ENCODE results near the gene CALHM6.

Gene CALHM6

DNA sequence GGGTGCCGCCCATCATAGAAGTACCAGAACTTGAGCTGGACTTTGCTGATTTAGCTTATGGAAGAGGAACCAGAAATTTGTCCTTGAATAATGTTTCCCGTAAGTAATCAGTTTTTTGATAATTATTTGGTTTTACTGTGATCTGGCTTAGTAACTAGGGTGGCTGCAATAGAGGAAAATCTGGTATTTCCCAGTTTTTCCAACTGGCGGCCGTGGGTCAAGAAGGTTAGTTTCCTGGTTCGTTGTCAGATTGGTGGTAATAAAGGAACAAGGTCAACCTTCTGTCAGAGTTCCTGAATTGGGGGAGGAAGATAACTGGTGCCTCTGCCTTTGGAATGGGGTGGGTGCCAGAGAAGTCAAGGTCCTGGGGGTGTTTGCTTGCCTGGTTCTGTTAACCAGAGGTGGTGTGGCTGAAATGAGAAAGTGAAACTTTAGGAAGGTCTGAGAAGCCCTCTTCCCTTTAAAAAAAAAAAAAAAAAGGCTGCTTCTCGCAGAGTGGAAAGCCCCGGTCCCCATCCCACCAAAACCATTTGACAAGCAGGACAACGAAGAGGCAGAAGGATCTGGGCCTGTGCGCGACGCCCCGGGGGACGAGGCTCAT is at the start of gene CALHM6:
Gene CALHM6 (plus strand): TSS at position 45 of the 601 bp plus-strand sequence. CDS start 555 bp downstream, at position 600.
- no peak for DNase-seq

DNA sequence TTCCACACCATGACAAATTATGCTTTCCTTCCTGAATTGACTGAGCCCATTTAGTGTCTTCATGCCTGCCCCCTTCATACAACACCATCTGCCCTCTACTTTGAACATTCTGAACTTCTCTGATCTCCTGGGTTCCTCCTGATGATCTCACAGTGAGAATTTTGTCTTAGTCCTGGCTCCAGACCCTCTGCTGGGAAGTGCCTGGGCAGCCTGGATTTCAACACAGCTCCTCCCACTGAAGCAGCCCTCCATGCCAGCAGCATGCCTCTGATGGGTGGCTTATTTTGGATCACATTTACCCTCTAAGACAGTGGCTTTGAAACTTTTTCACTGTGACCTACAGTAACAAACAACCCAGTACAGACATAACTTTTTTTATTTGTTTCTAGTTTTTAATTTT is 48.9 kb upstream of the CALHM6 start:
- no peak for DNase-seq

DNA sequence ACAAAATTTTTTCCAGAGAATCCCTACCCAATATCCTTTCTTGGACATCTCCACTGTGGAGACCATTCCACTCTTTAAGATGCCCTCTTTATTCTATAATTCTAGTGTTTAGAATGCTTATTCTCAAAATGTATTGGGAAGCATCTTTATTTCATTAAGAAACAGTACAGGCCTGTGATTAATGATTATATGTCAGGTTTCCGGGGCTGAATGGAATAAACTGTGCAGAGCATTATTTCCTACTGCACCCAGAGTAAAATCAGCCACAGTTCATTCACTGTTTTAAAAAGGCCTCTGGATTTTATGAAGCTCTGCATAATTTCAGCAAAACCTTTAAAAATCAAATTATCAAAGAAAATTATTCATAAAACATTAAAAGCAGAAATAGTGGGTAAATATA is 47.8 kb upstream of the CALHM6 start:
- no peak for DNase-seq

DNA sequence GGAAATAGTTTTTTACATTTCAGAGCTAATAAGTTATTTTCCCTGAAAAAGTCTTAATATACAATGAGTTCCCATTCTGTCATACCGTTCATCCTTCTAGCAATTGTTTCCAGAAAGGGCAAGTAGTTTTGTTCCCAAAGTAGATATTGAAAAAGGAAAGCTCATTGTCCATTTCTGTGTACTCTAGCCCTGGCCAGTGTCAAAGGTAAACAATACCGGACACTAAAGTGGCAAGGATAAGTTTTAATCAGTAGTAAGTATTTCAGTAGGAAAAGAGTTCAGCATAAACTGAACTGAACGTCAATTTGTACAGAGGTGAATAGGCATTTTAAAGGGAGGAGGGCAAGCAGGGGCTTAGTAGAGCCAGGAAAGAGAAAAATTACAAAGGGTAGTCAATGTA is 43.5 kb upstream of the CALHM6 start:
- DNase-seq, result no peak

DNA sequence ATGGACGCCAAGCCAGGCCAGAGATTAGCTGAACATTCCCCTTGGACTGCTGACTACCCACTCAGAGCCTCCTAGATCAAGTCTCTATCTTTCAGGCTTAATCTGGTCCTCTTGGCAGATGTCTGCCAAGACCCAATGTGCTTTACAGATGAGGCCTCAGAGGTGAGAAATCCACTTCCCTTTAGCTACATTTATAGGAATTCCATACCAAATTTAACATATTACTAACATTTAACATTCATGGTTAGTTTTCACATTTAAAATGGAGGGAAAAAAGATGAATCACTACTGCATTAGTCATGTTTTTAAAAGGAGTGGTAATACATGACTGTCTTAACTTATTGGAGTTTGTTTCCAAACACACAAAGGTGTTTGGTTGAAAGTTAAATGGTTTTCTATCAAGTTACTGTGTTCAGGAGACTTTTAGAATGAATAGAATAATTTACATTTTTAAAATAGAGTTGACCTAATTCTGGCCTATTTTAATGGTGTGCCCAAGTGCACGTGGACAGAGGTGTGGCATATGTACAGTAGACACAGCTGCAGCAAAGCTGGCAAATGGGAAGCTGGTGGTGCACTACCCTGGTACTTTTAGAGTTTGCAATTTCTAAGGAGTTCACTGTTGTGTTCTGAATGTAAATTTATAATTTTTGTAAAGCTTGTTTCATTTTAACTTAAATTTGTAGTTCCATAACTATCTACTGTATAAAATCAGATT is 41.9 kb upstream of the CALHM6 start:
- DNase-seq, result no peak

DNA sequence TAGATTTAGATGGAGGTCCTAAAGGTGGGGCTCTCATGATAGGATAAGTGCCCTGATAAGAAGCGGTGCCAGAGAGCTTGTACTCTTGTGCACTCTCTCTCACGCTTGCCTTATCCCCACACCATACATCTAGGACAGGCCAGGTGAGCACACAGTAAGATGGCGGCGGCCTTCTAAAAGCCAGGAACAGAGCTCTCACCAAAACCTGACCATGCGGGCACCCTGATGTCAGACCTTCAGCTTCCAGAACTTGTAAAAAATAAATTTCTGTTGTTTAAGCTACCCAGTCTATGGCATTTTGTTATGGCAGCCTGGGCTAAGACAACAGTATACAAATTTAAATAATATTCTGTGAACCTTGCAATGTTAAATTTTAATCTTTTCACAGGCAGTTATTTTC is 40.8 kb upstream of the CALHM6 start:
- no peak for DNase-seq

DNA sequence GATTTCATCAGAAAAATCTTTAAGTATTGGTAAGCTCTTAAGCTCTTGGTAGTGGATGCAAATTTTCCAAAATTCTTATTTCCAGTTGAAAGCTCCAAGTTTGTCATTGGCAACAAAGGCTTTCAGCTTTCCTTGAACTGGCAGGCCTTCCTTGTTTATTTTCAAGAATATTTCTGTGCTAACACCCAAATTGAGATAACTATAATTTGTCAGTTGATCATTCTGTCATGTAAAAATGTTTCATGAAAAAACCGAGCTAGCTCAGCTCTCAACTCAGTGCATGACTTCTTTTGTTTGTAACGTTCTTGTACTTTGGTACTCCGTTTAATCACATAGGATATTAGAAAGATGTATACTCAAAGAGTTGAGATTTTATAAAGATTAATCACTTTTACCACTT is 38.9 kb upstream of the CALHM6 start:
- DNase-seq, result no peak

DNA sequence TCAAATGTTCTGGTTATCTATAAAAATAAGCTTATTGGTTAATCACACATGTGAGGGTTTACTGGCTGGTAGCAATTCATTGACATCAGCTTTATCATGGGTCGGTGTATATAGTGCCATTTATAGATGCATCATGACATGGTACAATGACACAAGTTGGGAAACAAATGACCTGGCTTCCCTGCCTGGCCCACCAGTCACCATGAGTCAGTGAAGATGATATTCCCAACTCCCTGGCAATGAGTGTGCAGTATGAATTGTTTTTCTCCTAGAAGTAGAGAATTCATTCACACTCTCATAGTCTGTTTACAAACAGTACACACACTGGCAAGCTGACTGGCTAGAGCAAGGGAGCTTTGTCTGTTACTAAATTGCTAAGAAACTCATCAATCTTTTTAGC is 37.2 kb upstream of the CALHM6 start:
- DNase-seq, result no peak

DNA sequence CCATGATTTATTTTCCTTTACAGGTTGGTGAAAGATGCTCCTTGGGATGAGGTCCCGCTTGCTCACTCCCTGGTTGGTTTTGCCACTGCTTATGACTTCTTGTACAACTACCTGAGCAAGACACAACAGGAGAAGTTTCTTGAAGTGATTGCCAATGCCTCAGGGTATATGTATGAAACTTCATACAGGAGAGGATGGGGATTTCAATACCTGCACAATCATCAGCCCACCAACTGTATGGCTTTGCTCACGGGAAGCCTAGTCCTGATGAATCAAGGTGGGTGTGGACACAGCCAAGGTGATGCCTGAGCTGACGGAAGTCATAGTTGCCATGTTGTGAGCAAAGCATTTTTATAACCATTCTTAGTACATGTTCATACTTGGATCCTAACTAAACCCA is 34.6 kb upstream of the CALHM6 start:
- no peak for DNase-seq

DNA sequence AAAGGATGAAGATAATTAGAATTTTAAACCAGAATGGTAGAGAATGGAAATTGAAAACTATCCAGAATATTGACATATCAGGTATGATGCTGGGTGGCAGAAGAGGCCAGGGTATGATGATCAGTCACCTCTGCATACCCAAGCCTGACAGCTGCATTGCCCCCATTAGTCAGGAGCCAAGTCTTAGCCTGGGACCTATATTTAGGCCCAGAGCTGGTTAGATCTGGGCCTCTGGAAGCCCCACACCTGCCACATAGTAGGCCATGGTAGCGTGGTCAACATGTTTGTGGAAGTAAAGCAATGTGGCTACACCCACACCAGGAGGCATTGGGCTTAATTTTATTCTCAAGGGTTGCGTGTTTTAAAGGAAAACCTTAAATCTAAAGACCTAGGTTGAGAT is 32.1 kb upstream of the CALHM6 start:
- DNase-seq, result no peak

DNA sequence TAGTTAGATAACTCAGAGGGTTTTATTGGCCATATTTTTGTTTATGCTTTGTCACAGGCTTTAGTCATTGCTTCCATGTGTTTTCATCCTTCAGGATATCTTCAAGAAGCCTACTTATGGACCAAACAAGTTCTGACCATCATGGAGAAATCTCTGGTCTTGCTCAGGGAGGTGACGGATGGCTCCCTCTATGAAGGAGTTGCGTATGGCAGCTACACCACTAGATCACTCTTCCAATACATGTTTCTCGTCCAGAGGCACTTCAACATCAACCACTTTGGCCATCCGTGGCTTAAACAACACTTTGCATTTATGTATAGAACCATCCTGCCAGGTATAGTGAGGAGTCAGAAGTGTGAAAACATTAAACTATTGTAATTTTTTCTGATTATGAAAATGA is 30.3 kb upstream of the CALHM6 start:
- DNase-seq, result no peak

DNA sequence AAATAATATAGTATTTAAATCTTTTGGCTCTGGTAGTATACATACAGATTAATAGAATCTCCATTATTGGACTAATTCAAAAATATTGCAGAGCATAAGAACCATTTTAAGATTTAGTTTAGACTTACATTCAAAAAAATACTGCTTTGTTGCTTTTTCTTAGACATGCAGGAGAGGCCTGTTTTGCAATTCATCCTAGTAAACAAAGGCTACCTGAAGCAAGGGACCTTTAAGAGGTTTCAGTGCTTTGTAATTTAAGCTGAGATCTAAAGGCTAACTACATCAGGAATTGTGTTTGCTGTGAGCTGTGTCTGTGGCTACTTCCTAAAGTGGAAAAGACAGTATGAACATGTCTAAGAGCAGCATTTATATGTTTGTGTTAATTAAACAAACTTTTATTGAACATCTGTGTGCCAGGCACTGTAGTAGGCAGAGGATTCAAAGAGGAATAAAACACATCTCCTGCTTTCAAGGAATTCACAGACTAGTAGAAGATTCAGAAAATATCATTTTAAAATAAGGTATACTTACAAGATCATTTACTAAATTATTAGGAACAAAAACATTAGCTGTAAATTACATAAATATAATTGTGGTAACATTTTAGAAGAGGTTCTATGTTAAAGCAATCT is 29.1 kb upstream of the CALHM6 start:
- no peak for DNase-seq

DNA sequence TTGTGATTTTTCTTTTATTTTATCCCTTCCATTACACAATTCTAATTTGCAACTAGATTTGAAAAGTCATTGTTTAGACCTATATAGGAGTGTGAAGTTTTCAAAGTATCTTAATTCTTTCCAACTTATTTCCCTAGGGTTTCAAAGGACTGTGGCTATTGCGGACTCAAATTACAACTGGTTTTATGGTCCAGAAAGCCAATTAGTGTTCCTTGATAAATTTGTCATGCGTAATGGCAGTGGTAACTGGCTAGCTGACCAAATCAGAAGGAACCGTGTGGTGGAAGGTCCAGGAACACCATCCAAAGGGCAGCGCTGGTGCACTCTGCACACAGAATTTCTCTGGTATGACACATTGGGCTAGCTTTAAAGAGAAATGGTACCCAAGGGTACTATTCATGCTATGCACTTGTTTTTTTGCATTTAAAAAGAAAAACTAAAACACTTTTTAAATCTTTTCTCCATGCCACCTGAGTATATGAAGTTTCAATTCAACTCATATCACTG is 27.9 kb upstream of the CALHM6 start:
- no peak for DNase-seq

DNA sequence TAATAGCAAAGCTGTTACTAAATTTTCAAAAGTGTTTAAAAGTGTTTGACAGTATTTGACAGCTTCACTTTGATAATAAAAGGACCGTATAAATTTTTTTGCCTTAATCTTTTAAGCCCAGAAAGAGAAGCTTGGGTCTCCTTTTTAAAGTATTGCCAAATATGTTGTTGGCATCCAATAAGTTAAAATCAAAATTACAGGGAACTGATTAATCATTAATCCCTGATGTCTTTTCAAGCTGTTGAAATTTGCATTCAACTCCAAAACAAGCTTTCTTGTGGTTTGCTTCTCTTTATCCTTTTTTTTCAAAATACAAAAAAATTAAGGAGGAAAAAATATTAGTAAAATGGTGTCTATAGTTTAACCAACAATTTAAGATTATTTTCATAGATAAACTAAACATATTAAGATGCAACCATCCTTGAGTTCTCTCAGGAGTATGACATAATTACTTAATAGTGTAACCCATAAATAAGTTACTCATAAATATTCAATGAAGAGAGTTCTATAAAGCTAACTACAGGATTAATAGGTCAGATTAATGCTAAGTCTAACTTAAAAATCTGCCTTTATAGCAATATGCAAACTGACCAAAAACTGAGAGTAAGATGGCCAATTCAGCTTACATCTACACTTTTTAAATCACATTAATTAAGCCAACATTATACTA is 27.0 kb upstream of the CALHM6 start:
- DNase-seq, result no peak

DNA sequence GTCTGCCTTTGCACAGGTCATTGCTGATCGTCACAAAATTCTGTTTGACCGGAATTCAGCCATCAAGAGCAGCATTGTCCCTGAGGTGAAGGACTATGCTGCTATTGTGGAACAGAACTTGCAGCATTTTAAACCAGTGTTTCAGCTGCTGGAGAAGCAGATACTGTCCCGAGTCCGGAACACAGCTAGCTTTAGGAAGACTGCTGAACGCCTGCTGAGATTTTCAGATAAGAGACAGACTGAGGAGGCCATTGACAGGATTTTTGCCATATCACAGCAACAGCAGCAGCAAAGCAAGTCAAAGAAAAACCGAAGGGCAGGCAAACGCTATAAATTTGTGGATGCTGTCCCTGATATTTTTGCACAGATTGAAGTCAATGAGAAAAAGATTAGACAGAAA is 24.6 kb upstream of the CALHM6 start:
- no peak for DNase-seq

DNA sequence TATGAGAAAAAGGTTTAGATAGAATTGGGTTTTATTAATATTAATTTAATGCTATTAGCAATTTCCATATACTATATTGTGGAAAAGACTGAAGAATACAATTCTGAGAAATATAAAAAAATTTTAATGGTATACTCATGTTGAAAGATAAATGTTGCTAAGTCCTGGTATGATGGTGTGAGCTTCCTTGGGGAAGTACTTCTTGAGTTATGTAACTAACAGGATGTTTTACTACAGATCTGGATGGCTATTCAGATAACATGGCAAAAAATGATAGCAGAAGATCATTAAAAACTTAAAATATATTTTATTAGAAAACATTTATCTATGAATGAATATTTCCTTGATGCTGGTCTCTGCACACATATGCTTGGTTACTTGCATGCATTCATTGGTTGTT is 23.5 kb upstream of the CALHM6 start:
- DNase-seq, result no peak

DNA sequence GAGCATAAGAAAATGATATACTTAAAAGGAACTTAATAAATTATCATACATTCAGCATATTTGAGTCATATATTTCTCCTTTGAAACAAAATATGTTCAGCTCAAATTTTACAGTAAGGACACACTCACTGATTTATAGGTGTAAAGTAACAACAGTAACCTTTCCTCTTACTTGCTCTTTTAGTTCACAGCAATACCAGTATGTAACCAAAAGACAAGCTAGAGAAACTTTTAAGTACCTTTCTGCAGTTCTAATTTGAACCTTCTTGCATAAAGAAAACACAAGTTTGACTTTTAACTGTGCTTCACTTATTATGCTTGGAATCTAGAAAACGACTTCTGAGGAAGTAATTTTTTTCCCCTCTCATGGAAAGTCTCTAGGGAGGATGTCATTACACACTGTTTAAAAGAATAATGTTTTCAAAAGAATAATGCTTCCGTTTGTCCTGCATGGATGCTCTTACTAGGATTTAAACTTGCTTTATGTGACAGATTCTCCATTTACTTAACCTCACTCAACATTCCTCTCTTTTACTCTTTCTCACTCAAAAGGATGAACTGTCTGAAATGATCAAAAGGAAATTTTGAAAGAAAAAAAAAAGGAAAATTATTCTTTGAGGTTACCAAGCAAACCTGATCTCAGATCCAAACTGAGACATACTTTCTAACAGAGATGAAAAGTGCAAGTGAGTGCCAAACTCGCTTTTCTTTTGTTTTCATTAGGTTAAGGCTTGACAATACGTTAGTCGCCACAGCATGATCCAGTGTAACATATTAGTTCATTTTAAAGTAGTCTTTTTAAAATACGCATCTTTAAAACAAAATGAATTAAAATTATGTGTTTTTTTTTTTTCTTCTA is 22.4 kb upstream of the CALHM6 start:
- DNase-seq, result no peak

DNA sequence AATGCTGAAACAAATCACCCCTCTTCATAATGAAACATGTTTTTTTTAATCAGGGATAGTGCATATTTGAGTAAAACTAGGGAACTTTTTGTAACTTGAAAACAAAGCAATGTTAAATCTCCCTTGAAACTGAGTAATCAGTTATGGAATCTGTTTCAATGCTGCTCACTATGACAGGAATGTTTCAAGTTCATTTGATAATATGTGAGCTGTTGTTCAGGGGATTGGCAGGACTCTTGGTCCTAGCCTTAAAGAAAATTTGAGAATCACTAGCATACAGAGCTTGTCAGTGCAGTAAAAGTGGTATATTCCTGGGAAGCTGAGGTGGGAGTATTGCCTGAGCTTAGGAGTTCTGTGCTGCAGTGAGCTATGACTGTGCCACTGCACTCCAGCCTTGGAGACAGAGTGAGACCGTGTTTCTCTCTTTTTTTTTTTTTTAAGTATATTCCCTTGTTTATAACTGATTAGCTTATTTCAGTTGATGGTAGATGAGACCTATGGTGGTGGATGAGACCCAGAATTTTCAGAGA is 21.6 kb upstream of the CALHM6 start:
- no peak for DNase-seq

DNA sequence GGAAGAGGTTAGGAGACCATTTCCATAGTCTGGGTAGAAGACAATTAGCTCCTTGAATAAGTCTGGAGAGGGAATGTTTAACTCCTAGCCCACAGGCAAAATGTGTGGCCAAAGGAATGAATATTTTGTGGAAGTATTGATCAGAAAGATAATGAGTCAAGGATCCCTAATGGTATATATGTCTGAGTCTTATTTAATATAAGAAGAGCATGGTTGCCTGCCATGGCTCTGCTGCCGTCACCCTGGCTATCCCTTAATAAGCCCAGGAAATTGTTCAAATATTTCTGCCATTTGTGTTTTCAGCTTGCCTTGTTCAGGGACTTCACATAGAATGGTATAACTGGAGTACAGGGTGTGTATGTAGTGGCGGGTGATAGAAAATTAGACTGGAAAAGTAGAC is 18.1 kb upstream of the CALHM6 start:
- DNase-seq, result no peak

DNA sequence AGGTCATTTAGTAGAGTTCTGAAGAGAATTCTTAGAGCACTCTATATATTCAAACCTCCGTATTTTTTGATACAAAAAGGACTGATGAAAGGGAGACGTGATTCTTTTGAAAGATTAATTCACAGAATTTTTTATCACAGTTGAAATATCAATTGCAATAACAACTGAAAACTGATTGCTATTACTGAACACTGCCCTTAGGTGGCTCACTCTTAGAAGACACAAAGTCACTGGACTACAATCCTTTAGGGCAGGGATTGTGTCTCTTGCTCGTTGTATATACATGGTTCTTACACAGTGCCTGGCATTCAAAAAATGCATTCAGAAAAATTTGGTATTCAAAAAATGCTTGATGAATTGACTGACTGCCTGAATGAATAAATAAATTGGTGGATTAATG is 17.1 kb upstream of the CALHM6 start:
- DNase-seq, result peak in 1 of 2 experiments; percentile 19

DNA sequence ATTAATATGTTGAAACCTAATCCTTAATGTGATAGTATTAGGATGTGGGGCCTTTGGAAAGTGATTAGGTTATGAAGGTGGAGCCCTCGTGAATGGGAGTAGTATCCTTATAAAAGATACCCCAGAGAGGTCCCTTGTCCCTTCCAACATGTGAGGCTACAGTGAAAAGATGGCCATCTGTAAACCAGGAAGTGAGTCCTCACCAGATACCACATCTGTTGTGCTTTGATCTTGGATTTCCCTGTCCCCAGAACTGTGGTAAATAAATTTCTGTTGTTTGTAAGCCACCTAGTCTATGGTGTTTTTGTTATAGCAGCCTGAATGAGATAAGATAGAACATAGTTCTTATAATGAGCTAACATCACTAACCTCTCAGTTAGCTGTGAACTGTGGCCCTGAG is 16.6 kb upstream of the CALHM6 start:
- DNase-seq, result no peak

DNA sequence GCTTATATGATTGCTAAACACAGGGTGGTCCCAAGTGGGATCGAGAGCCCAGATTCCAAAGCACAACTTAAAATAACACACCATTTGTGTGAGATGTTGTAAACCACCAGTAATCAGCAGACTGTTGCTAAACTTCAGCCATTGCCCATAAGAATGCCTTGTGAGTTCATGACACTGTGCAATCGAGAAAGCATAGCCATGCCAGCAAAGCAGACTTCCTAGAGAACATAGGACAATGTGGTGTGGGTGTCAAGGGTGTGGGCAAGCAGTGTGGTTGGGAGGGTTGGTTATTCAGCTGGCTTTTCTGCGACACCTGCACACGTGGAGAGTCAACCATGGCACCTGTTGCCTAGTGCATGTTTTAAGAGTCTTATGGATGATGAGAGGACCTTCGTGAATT is 16.1 kb upstream of the CALHM6 start:
- no peak for DNase-seq

DNA sequence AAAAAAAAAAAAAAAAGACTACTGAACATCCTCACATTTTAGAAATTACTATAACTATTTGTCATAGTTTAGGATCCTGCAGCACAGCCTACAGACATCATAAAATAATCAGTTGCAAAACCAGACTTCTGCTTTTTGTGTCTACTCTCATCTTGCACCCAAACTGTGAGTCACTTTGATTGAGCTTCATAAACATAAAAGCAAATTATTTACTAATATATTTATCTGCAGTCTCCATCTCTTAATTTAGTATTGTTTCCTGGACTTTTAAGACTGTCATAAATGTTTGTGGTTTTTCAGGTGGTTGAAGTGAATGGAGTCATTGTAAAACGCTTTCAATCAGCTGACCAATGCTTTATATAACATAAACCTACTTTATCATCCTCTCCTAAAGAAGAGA is 14.8 kb upstream of the CALHM6 start:
- DNase-seq, result no peak
